ENCODE data around the gene ATXN1. TPM values are rescaled to one million over a fixed set of nuclear protein-coding genes. Genes with fewer than 3 reads are reported as not detected.

Gene ATXN1
- total RNA-seq, 1 donor from 2014 or later = 63.7 TPM

GRCh38 chr6:16674801-16675392 lies 86.4 kb downstream of the ATXN1 start:
- no peak for DNase-seq (ENCODE audit: low spot score)

DNA sequence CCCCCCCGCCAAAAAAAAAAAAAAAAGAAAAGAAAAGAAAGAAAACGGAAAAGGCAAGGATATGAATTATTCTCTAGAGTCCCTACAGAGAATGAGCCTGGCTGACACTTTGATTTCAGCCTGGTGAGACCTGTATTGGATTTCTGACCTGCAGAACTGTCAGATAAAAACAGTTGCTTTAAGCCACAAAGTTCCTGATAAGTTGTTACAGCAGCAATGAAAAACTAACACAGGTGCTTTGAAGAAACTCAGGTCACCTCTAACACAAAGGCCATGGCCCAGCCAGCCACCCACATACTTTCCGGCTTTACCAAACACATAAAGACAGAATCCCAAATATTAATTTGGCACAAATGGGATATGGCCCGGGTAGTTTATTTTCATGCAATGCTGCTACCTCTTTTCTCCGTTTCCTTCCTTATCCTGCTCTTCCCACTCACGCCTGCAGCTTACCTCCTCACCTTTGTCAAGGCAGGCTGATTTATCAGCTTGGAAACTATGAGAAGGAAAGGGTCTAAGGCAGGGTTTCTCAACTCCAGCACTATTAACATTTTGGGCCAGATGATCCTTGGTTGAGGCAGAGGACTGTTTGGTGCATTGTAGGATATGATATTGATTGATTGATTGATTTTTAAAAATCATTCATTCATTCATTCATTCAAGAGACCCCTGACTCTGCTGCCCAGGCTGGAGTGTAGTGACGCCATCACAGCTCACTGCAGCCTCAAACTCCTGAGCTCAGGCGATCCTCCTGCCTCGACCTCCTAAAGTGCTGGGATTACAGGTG lies 88.1 kb downstream of the ATXN1 start:
- DNase-seq (ENCODE audit: low spot score) = no peak

GRCh38 chr6:16671302-16672289 lies 89.7 kb downstream of the ATXN1 start:
- no peak for DNase-seq (ENCODE audit: low spot score)

DNA sequence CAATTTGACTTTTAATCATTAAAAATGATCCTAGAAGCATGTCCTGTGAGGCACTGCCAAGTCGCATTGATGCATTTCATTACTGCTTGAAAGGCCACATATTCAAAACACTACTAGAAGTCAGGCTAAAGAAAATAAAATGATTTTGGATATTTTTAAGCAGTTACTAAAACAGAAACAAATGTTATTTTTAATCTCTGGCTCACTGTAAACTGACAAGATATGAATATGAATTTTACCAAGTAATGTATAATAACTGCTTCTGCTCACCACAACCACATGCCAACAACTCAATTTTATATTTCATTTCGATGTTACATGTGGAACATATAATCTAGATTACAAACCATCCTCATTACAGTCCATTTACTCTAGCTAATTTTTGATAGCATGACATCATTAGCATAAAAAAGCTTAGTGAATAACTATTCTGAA lies 90.6 kb downstream of the ATXN1 start:
- no peak for DNase-seq (ENCODE audit: low spot score)

- no peak for DNase-seq (ENCODE audit: low spot score)
These were observed 91.1 kb downstream of the ATXN1 start for GRCh38 chr6:16670183-16670582.

GRCh38 chr6:16669227-16669626 lies 92.0 kb downstream of the ATXN1 start:
- no peak for DNase-seq (ENCODE audit: low spot score)

- DNase-seq (ENCODE audit: low spot score) = no peak
These were observed 93.8 kb downstream of the ATXN1 start for GRCh38 chr6:16667509-16667908.

DNA sequence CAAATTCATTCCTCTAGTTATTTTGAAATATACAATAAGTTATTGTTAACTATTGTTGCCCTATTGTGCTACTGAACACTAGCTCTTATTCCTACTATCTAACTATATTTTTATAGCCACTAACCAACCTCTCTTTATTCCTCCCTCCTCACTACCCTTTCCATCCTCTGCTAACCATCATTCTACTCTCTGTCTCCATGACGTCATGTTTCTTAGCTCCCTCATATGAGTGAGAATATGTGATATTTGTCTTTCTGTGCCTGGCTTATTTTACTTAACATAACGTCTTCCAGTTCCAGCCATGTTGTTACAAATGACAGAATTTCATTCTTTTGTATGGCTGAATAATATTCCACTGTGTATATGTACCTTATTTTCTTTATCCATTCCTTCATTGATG lies 95.3 kb downstream of the ATXN1 start:
- no peak for DNase-seq (ENCODE audit: low spot score)

GRCh38 chr6:16665182-16665581 lies 96.1 kb downstream of the ATXN1 start:
- DNase-seq (ENCODE audit: low spot score) = no peak

- no peak for DNase-seq (ENCODE audit: low spot score)
These were observed 97.4 kb downstream of the ATXN1 start for GRCh38 chr6:16663901-16664300.

DNA sequence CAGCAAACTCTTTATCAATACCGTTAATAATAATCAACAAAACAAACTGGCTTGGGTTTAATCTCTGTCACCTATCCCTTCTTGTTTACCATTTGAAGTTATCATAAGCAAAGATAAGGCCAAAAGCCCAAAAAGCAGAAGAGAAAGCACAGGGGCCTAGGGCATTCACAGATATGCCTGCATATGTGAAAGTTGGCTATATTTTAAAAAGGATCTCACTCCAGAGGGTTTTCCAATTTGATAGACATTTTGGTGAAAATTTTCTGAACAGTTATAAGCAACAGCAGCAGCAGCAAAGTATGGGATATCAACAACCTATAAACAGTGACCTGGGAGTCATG lies 101.1 kb downstream of the ATXN1 start:
- no peak for DNase-seq (ENCODE audit: low spot score)

GRCh38 chr6:16659466-16660156 lies 101.6 kb downstream of the ATXN1 start:
- DNase-seq (ENCODE audit: low spot score) = no peak

GRCh38 chr6:16658348-16659034 lies 102.8 kb downstream of the ATXN1 start:
- DNase-seq (ENCODE audit: low spot score) = no peak

DNA sequence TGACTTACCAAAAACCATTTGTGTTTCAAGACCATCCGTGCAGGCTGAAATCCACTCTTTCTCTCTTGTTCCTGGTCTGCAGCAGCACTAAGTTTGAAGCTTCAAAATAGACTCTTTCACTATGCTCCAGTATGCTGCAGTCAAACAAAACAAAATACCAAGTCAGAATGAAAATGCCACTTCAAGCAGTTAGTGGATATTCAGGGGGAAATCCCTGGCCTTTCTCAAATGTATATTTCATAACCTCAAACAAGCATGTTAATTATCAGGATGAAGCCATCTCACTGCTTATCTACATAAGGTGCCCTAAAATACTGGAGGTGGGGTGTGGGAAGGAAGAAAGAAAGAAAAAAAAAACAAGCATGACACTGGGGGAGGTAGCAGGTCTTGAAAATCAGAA lies 103.5 kb downstream of the ATXN1 start:
- no peak for DNase-seq (ENCODE audit: low spot score)

DNA sequence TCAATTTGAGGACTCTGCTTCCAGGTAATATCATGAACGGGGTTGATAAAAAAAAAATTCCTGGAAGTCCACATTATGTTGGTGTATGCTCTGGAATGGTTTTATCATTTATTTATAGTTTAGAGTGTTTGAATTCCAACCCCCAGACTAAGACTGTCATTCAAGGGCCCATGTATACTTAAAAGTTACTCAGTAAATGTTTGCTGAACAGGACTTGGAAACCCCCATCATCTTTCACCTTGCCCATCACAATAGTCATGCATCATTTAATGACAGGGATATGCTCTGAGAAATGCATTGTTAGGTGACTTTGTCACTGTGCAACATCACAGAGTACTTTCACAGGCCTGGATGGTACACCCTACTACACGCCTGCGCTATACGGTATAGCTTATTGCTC lies 104.8 kb downstream of the ATXN1 start:
- DNase-seq (ENCODE audit: low spot score) = no peak

DNA sequence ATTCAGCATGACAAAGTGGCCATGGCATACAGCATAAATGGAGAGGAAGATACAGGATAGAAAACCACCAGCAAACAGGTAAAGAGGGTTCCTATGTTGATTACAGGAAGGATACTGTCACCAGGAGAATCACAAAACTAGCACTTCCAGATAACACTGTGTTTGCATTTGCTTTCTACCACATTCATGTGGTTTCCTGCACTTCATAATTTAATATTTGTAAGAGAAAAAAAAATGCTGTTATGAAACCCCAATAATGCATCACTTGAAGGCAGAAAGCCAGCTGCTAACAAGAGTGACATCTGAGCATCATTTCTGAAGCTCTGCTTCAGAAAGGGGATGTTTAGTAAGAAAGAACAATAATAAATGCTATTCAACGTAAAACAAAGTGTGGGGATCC lies 106.6 kb downstream of the ATXN1 start:
- no peak for DNase-seq (ENCODE audit: low spot score)

- no peak for DNase-seq (ENCODE audit: low spot score)
These were observed 108.0 kb downstream of the ATXN1 start for GRCh38 chr6:16653226-16653625.

DNA sequence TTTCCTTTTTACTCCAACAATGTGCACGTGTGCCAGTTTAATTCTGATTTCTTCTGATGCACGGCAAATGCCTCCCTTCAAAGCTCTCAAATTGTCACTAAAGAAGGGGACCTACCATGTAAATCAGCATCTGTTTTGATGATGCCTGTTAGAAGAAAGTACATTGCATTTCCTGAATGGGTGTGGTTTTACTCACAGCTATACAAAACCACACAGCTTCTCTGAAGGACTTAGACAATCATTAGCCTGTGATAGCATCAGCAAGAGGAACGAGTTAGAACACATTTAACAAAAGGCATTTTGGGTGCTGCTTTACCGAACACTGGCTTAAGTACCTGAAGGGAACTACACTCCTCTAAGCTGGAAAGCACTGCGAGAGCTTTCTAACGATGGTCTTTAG lies 109.4 kb downstream of the ATXN1 start:
- DNase-seq (ENCODE audit: low spot score) = no peak

DNA sequence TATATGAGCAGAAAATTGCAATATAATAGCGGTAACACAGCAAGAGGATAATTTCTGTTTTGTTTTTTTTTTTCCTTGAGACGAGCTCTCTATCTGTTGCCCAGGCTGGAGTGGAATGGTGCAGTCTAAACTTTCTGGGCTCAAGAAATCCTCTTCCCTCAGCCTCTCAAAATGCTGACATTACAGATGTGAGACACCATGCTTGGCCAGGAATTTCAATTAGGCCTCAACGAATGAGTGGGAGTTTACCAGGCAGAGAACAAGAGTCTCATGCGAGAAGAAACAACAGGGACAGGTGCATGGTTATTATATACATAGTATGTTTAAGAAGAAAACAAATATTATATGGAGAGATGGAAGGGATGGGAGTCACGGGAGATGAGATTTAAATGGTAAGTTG lies 111.4 kb downstream of the ATXN1 start:
- DNase-seq (ENCODE audit: low spot score) = no peak

DNA sequence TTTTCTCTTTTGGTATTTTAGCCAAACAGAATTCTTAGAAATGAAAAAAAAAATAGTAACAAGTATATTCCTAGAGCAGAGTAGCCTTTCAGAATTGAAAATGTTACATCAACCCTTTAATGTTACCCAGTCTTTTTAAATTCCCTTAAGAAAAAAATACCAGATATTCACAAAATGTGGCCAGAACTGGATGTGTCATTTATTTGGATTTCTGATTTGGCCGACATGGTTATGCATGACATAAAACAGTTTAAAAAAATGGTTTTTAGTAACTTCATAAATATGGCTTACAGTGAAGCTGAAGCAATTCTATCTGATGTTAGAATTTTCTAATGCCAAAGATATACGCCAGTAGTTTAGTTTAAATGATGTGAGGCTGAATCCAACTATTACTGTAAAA lies 112.0 kb downstream of the ATXN1 start:
- no peak for DNase-seq (ENCODE audit: low spot score)

DNA sequence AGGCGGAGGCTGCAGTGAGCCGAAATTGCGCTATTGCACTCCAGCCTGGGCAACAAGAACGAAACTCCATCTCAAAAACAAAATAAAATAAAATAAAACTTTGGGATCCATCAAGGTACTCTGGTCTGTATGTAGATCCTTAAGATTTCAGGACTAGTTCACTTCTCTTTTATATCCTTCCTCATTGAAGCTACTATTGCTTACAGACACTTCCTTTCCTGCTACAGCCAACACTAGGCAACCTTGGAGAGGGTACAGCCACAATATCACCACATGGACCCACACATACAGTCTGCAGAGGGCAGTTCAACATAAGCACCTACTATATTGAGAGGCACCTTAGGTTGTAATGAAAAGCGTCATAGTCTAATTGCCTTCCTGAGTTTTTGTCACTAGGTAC lies 113.3 kb downstream of the ATXN1 start:
- no peak for DNase-seq (ENCODE audit: low spot score)

Measured in ureter (tissue), 1 donor.